Activated naive CD4-positive, alpha-beta T cell (primary cell): ENCODE data around the gene CLHC1.
"Not testable (repeated sequence)": the region's sequence is repeated elsewhere in the genome, so short reads cannot be mapped to it uniquely, and the experiment has no call there.

Experiments
- DNase-seq, 4 experiments: peaks; one replicate each; lab custom pipeline; 2025; lab: John Stamatoyannopoulos, UW

Gene CLHC1

GRCh38 chr2:55232863-55233657 is 967 bp upstream of the CLHC1 start:
- DNase-seq, result peak in 3 of 4 experiments; percentile 15 to 33 (median 31)

GRCh38 chr2:55231546-55232083 is 478 bp downstream of the CLHC1 start:
- DNase-seq, result peak in 1 of 4 experiments; percentile 9

GRCh38 chr2:55230551-55230950 is 1.5 kb downstream of the CLHC1 start:
- no peak for DNase-seq

GRCh38 chr2:55229221-55229620 is 2.9 kb downstream of the CLHC1 start:
- no peak for DNase-seq

- DNase-seq, result no peak
Measured at GRCh38 chr2:55228226-55228563, 3.9 kb downstream of the CLHC1 start.

- not testable (repeated sequence) for DNase-seq
Measured at GRCh38 chr2:55227437-55228225, 4.5 kb downstream of the CLHC1 start.

- DNase-seq, result no peak
Measured at GRCh38 chr2:55225481-55226020, 6.5 kb downstream of the CLHC1 start.

GRCh38 chr2:55224761-55225261 is 7.3 kb downstream of the CLHC1 start:
- DNase-seq, result no peak

- no peak for DNase-seq
Measured at GRCh38 chr2:55223958-55224760, 7.9 kb downstream of the CLHC1 start.

- no peak for DNase-seq
Measured at GRCh38 chr2:55213822-55214221, 18.3 kb downstream of the CLHC1 start.

GRCh38 chr2:55204950-55205349 is 27.1 kb downstream of the CLHC1 start:
- no peak for DNase-seq

- no peak for DNase-seq
Measured at GRCh38 chr2:55204536-55204935, 27.6 kb downstream of the CLHC1 start.

GRCh38 chr2:55200416-55200815 is 31.7 kb downstream of the CLHC1 start:
- DNase-seq, result no peak

GRCh38 chr2:55196526-55196925 is 35.6 kb downstream of the CLHC1 start:
- DNase-seq, result no peak

- not testable (repeated sequence) for DNase-seq
Measured at GRCh38 chr2:55191888-55192287, 40.2 kb downstream of the CLHC1 start.

GRCh38 chr2:55186837-55187236 is 45.3 kb downstream of the CLHC1 start:
- DNase-seq, result not testable (repeated sequence)

GRCh38 chr2:55180374-55180773 is 51.7 kb downstream of the CLHC1 start:
- no peak for DNase-seq

GRCh38 chr2:55176094-55176415 is 56.0 kb downstream of the CLHC1 start:
- no peak for DNase-seq

GRCh38 chr2:55175254-55176093 is 56.6 kb downstream of the CLHC1 start:
- no peak for DNase-seq

GRCh38 chr2:55173438-55174054 is 58.5 kb downstream of the CLHC1 start:
- no peak for DNase-seq
